NAMALWA (cell line): ENCODE results near the gene LSM11.

Experiments
- DNase-seq: peaks from one replicate; pipeline ENCODE4 v3.0.0-alpha.2; 2015; ENCODE audit warnings: low spot score

The LSM11 gene

GRCh38 chr5:157734436-157734835 is 9.1 kb upstream of the LSM11 start:
- DNase-seq: no peak

DNA sequence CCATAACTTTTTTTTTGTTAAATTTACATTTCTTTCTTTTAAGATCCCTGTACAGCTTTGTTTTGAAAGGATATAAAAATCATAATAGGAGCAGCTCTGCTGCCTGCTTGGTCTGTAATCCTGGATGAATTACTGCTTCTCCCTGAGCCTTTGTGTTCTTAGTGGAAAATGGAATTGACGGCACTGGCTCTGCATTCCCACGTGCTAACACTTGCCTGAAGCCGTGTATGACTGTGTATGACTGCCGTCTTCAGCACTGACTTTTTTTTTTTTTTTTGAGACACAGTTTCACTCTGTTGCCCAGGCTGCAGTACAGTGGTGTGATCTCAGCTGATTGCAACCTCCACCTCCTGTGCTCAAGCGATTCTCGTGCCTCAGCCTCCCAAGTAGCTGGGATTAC is 7.5 kb upstream of the LSM11 start:
- DNase-seq: no peak

DNA sequence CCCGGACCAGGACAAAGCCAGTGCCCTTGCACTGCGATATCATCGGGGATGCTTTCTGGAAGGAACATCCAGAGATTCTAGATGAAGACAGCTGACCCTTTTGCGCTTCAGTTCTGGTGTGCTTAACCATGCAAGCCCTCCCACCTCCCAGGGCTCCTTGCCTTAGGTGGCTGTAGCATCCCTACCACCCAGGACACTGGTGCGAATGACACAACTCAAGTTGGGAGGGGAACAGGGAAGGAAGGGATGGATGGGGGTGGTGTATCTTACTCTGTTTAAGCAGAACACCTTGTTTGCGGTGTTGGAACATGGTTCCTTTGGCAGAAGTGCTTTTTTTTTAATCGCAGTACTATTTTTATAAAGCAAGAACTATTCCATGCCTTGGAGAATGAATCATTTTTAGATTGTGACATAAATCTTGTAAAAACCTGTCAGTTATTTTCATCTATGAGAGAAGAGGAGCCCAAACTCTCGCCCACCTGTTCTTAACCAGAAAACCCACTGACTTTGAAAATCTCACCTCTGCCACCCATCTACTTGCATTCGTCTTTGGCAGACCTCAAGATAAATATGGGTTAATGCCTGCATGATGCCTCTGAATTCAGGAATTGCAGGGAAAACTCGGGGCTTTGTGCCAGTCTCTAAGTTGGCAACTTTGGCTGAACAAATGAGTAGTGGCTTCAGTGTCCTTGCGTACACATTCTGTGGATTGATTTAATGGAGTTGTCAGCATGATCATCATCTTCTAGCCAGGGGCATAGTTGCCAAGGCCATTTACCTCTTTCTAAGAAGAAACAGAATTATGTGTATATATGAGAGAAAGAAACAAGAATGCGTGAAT is 3.9 kb upstream of the LSM11 start:
- DNase-seq: no peak

- peak; percentile 70 for DNase-seq
Observed at GRCh38 chr5:157740229-157740610, 3.3 kb upstream of the LSM11 start.

GRCh38 chr5:157741131-157741530 is 2.4 kb upstream of the LSM11 start:
- no peak for DNase-seq

DNA sequence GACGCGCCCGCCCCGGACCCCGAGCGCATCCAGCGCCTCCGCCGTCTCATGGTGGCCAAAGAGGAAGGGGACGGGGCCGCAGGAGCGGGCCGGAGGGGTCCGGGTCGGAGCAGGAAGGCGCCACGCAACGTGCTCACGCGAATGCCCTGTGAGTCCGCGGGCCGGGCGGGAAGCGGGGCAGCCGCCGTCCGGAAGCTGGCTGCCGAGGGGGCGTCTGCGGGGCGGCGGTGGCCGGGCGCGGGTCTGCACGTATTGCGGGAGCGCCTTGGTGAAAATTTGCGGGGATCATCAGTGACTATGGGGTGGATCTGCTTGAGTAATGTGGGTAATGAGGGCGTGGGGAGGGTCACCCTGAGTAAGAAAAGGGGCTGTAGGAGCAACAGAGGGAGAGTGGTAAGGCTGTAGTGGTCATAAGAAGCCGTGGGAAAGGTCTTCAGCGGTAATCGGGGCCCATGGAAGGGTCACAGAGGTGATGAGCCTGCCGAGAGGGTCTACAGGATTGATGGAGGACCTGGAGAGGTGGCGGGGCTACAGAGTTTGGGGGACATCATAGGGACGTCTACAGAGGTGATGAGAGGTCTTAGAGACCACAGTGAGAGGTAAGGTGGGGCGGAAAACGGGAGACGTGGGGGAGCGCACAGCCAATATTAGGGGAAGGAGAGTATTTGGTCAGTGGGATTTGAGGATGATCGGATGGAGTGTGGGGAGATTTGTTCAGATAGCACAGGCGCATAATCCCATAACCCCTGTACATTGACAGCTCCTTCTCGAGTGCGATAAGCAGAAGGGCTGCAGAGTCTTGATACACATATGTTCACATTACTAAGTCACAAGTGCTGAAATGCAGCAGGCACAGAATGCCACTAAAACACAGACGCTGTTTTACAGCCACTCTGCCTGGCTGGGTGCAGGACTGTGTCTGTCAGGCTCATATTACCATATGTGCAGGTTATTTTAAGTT is 819 bp downstream of the LSM11 start:
- peak; percentile 49 for DNase-seq

- DNase-seq: no peak
Observed at GRCh38 chr5:157745041-157745456, 1.5 kb downstream of the LSM11 start.

DNA sequence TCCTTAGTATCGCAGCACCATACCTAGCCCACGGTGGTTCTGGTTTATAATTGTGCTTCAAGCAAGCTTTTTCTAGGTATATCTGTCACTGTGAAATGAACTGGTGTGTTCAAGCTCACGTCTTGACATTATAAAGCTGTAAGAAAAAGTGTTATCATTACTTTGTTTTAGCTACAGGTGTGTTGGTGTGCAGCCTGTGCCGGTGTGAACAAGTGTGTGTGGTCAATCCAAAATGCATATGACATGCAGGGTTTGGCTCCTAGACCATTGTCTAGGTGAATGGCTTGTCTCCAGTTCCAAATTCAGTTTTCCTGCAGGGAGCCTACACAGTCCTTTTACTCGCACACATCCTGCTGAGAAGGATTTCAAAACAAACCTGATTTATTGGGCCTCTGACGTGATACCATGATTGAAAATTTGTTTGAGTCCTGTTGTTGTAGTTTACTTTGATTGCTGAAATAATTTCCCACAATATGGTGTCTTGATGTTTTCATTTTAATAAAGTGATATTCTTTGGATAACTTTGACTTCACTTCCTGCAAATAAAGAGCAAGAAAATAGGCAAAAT is 3.7 kb downstream of the LSM11 start:
- no peak for DNase-seq

GRCh38 chr5:157747766-157748700 is 4.5 kb downstream of the LSM11 start:
- DNase-seq: no peak

GRCh38 chr5:157748760-157749461 is 5.4 kb downstream of the LSM11 start:
- DNase-seq: no peak

GRCh38 chr5:157749462-157749799 is 5.9 kb downstream of the LSM11 start:
- DNase-seq: no peak

- no peak for DNase-seq
Observed at GRCh38 chr5:157750320-157750719, 6.8 kb downstream of the LSM11 start.

GRCh38 chr5:157756122-157756521 is 12.6 kb downstream of the LSM11 start:
- no peak for DNase-seq

- DNase-seq: no peak
Observed at GRCh38 chr5:157758706-157759105, 15.2 kb downstream of the LSM11 start.

- DNase-seq: peak; percentile 83
Observed at GRCh38 chr5:157761690-157762621, 18.4 kb downstream of the LSM11 start.

GRCh38 chr5:157764531-157764930 is 21.0 kb downstream of the LSM11 start:
- DNase-seq: no peak

GRCh38 chr5:157766442-157766841 is 22.9 kb downstream of the LSM11 start:
- no peak for DNase-seq

GRCh38 chr5:157766902-157767301 is 23.4 kb downstream of the LSM11 start:
- no peak for DNase-seq

DNA sequence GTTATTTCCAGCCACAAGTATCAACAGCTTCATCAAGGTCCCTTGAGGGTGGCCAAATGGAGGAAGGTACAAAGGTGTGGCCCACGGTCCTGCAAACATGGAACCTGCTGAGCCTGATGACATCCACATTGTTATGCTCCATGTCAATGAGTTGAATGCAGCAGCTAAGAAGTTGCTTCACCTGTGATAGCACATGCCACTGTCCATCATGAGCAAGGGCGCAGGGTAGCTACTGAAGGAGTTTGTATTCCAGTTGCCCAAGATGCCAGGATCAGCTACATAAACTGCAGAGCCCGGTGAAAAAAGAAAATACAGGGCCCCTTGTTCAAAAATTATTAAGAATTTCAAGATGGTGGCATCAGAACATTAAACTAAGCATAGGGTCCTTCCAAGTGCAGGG is 24.2 kb downstream of the LSM11 start:
- no peak for DNase-seq

GRCh38 chr5:157770665-157771064 is 27.2 kb downstream of the LSM11 start:
- no peak for DNase-seq
